Endometrium (tissue), 2 donors: ENCODE measurements around the gene KIF16B.
"Not testable (repeated sequence)": the region's sequence is repeated elsewhere in the genome, so short reads cannot be mapped to it uniquely, and the experiment has no call there.

Source experiments
- FAIRE-seq: peaks from 2 replicates; lab custom pipeline; 2012; peaks lifted over from hg19 to GRCh38; lab: Jason Lieb, UNC
- donor health status: control.
- donor health status: control.

The KIF16B gene

GRCh38 chr20:16519673-16520072 is 53.6 kb downstream of the KIF16B start:
- FAIRE-seq = not testable (repeated sequence)

- FAIRE-seq = no peak
Measured at GRCh38 chr20:16518784-16519084, 54.5 kb downstream of the KIF16B start.

- FAIRE-seq = no peak
Measured at GRCh38 chr20:16517946-16518783, 55.1 kb downstream of the KIF16B start.

GRCh38 chr20:16516794-16517193 is 56.5 kb downstream of the KIF16B start:
- no peak for FAIRE-seq

GRCh38 chr20:16515046-16515445 is 58.2 kb downstream of the KIF16B start:
- no peak for FAIRE-seq

- no peak for FAIRE-seq
Measured at GRCh38 chr20:16514140-16514539, 59.1 kb downstream of the KIF16B start.

- no peak for FAIRE-seq
Measured at GRCh38 chr20:16505894-16506293, 67.4 kb downstream of the KIF16B start.

GRCh38 chr20:16501301-16501700 is 71.9 kb downstream of the KIF16B start:
- no peak for FAIRE-seq

- no peak for FAIRE-seq
Measured at GRCh38 chr20:16500197-16500596, 73.1 kb downstream of the KIF16B start.

- FAIRE-seq = no peak
Measured at GRCh38 chr20:16498526-16499253, 74.6 kb downstream of the KIF16B start.

- FAIRE-seq = no peak
Measured at GRCh38 chr20:16497896-16498295, 75.4 kb downstream of the KIF16B start.

GRCh38 chr20:16493486-16493885 is 79.8 kb downstream of the KIF16B start:
- no peak for FAIRE-seq

- FAIRE-seq = no peak
Measured at GRCh38 chr20:16491294-16491905, 81.8 kb downstream of the KIF16B start.

GRCh38 chr20:16490696-16491095 is 82.6 kb downstream of the KIF16B start:
- no peak for FAIRE-seq

GRCh38 chr20:16488616-16489015 is 84.6 kb downstream of the KIF16B start:
- no peak for FAIRE-seq

- no peak for FAIRE-seq
Measured at GRCh38 chr20:16488086-16488485, 85.2 kb downstream of the KIF16B start.

GRCh38 chr20:16486532-16486931 is 86.7 kb downstream of the KIF16B start:
- no peak for FAIRE-seq

- FAIRE-seq = no peak
Measured at GRCh38 chr20:16485401-16485800, 87.8 kb downstream of the KIF16B start.

GRCh38 chr20:16483024-16483423 is 90.2 kb downstream of the KIF16B start:
- FAIRE-seq = no peak

GRCh38 chr20:16481977-16482376 is 91.3 kb downstream of the KIF16B start:
- FAIRE-seq = no peak

- FAIRE-seq = no peak
Measured at GRCh38 chr20:16479666-16480065, 93.6 kb downstream of the KIF16B start.

- FAIRE-seq = no peak
Measured at GRCh38 chr20:16477632-16478031, 95.6 kb downstream of the KIF16B start.

- FAIRE-seq = peak; percentile 92
Measured at GRCh38 chr20:16476032-16476431, 97.2 kb downstream of the KIF16B start.
